Upper lobe of right lung (tissue), 1 donor: Measurements from ENCODE around the gene MTFR1L. TPM values are rescaled to one million over a fixed set of nuclear protein-coding genes. Genes with fewer than 3 reads are reported as not detected.

Source experiments
- ATAC-seq: fragments of 200-7000 bp; cut with Tn5 transposase; one replicate; pipeline ENCODE4 v1.9.1; 2020; ENCODE audit warnings: mild to moderate bottlenecking, moderate library complexity
- DNase-seq: peaks from one replicate; pipeline ENCODE4 v3.0.0-alpha.2; 2020
- H3K27ac ChIP-seq: fragments of 200-600 bp; one replicate; pipeline ENCODE4 v1.8.0; 2022
- H3K27me3 ChIP-seq: fragments of 200-600 bp; one replicate; pipeline ENCODE4 v1.8.0; 2022; ENCODE audit warnings: mild to moderate bottlenecking
- H3K36me3 ChIP-seq: fragments of 200-600 bp; one replicate; pipeline ENCODE4 v1.8.0; 2022
- H3K4me1 ChIP-seq: fragments of 200-600 bp; one replicate; pipeline ENCODE4 v1.8.0; 2022
- H3K4me3 ChIP-seq: fragments of 200-600 bp; one replicate; pipeline ENCODE4 v1.8.0; 2022; ENCODE audit warnings: mild to moderate bottlenecking
- H3K9me3 ChIP-seq: fragments of 200-600 bp; one replicate; pipeline ENCODE4 v1.8.0; 2022
- CTCF ChIP-seq: fragments of 200-600 bp; IDR thresholded peaks from one replicate; pipeline ENCODE4 v1.8.0; 2022; ENCODE audit warnings: antibody characterized with exemption
- intact Hi-C: fragments of 100-400 bp; cut with DNase I; formaldehyde crosslinking; loops from one replicate; pipeline ENCODE4 v1.11.0; 2022
- total RNA-seq: library from RNA; stranded (reverse); fragmentation: NEBNext Ultra II Directional; extraction: Animal tissue kit (Norgen Biotek cat#: 25700); gene quantifications from one replicate; pipeline ENCODE4 v1.2.1, GENCODE V29; 2021
- donor health status: DM: no; HTN: yes; CAD: no; lungs with severe emphysema.

The MTFR1L gene
- total RNA-seq, 1 donor from 2014 or later: 46.0 TPM

GRCh38 chr1:25786887-25787759 is 32.6 kb upstream of the MTFR1L start:
- TF ChIP-seq CTCF: no peak
- DNase-seq: no peak
- peaks cover 23% of the 10 kb centered on the region for H3K36me3 ChIP-seq
- intact Hi-C loops: no loop called here
- H3K27ac ChIP-seq: no peak overlapping the region
- H3K4me1 ChIP-seq: peaks cover 4% of the 10 kb centered on the region
- H3K9me3 ChIP-seq: no peaks in the 10 kb centered on the region
- no peak overlapping the region for H3K4me3 ChIP-seq
- ATAC-seq: no peak
- H3K27me3 ChIP-seq: no peaks in the 10 kb centered on the region

GRCh38 chr1:25787760-25788166 is 32.0 kb upstream of the MTFR1L start:
- TF ChIP-seq CTCF: no peak
- intact Hi-C loops: no loop called here

GRCh38 chr1:25790472-25790871 is 29.3 kb upstream of the MTFR1L start:
- DNase-seq (no peak), ATAC-seq (no peak)
- intact Hi-C loops: loop anchor here (10.0 kb wide), 1 partner anchor 176 kb away; the partner anchor contains the start of gene MAN1C1

More at GRCh38 chr1:25787760-25788166, 32.0 kb upstream of the MTFR1L start:
- DNase-seq (no peak), ATAC-seq (no peak)
- peaks cover 23% of the 10 kb centered on the region for H3K36me3 ChIP-seq
- H3K4me1 ChIP-seq: peaks cover 4% of the 10 kb centered on the region
- no peak overlapping the region for H3K27ac ChIP-seq
- H3K9me3 ChIP-seq: no peaks in the 10 kb centered on the region
- H3K27me3 ChIP-seq: no peaks in the 10 kb centered on the region
- no peak overlapping the region for H3K4me3 ChIP-seq

GRCh38 chr1:25792115-25792514 is 27.6 kb upstream of the MTFR1L start:
- intact Hi-C loops: loop anchor here (10.0 kb wide), 1 partner anchor 177 kb away; the partner anchor contains the start of gene MAN1C1
- Histone ChIP-seq H3K36me3 (peaks cover 2% of the 10 kb centered on the region), H3K27ac (no peak overlapping the region), H3K27me3 (no peaks in the 10 kb centered on the region), H3K4me1 (peaks cover 5% of the 10 kb centered on the region), H3K4me3 (no peak overlapping the region), H3K9me3 (no peaks in the 10 kb centered on the region)
- ATAC-seq (no peak), DNase-seq (no peak)
- no peak for TF ChIP-seq CTCF

More at GRCh38 chr1:25790472-25790871, 29.3 kb upstream of the MTFR1L start:
- Histone ChIP-seq H3K27me3 (no peaks in the 10 kb centered on the region), H3K9me3 (no peaks in the 10 kb centered on the region), H3K27ac (no peak overlapping the region), H3K36me3 (peaks cover 6% of the 10 kb centered on the region), H3K4me3 (no peak overlapping the region), H3K4me1 (peaks cover 2% of the 10 kb centered on the region)
- TF ChIP-seq CTCF: no peak

GRCh38 chr1:25793585-25794170 is 26.1 kb upstream of the MTFR1L start:
- no peak for TF ChIP-seq CTCF
- Histone ChIP-seq H3K9me3 (no peaks in the 10 kb centered on the region), H3K36me3 (no peaks in the 10 kb centered on the region), H3K4me1 (peaks cover 15% of the 10 kb centered on the region), H3K27me3 (no peaks in the 10 kb centered on the region), H3K27ac (no peak overlapping the region), H3K4me3 (no peak overlapping the region)
- DNase-seq: no peak
- ATAC-seq: no peak
- intact Hi-C loops: loop anchor here (10.0 kb wide), 1 partner anchor 179 kb away; the partner anchor contains the start of gene MAN1C1
